ENCODE data around the gene HYCC1. TPM values are rescaled to one million over a fixed set of nuclear protein-coding genes. Genes with fewer than 3 reads are reported as not detected.

The HYCC1 gene
- total RNA-seq, 2 experiments from 2014 or later = 12.4 to 13.1 TPM

- intact Hi-C loops (cut with DNase I, micrococcal nuclease) = no loop called here
- no peak overlapping the region for H3K27ac ChIP-seq (ENCODE audit: low read depth in 1 of 2, low read length in 2 of 2)
- ChIA-PET CTCF (no interaction called here), POLR2A (no interaction called here)
- no peaks in the 10 kb centered on the region for H3K36me3 ChIP-seq (ENCODE audit: insufficient read depth, low read length)
- H3K27me3 Mint-ChIP-seq = no peaks in the 10 kb centered on the region
- H3K4me3 Mint-ChIP-seq = no peak overlapping the region
- H3K4me3 ChIP-seq (ENCODE audit: low read length) = no peak overlapping the region
- ATAC-seq (ENCODE audit: poor library complexity) (no peak), DNase-seq (no peak)
- no peaks in the 10 kb centered on the region for H3K9me3 Mint-ChIP-seq
- H3K36me3 Mint-ChIP-seq (ENCODE audit: low read depth) = peaks cover 4% of the 10 kb centered on the region
- H3K27ac Mint-ChIP-seq = no peak overlapping the region
- H3K9me3 ChIP-seq (ENCODE audit: control insufficient read depth in 1 of 2, insufficient read depth in 1 of 2, low read length in 2 of 2) = no peaks in the 10 kb centered on the region
- H3K4me1 Mint-ChIP-seq (ENCODE audit: low read depth) = no peaks in the 10 kb centered on the region
- H3K27me3 ChIP-seq (ENCODE audit: control insufficient read depth in 1 of 2, insufficient read depth in 2 of 2, low read length in 2 of 2) = no peaks in the 10 kb centered on the region
- H3K4me1 ChIP-seq (ENCODE audit: insufficient read depth, low read length) = no peaks in the 10 kb centered on the region
- TF ChIP-seq CTCF (IDR thresholded peaks at IDR 0.05) = no peak
Measured at GRCh38 chr7:22985436-22985835, 28.5 kb downstream of the HYCC1 start.

GRCh38 chr7:22983257-22983855, 30.6 kb downstream of the HYCC1 start:
- intact Hi-C loops (cut with DNase I, micrococcal nuclease) = no loop called here
- Mint-ChIP-seq H3K27ac (no peak overlapping the region), H3K27me3 (no peaks in the 10 kb centered on the region), H3K36me3 (ENCODE audit: low read depth) (peaks cover 5% of the 10 kb centered on the region), H3K4me3 (no peak overlapping the region), H3K9me3 (no peaks in the 10 kb centered on the region), H3K4me1 (ENCODE audit: low read depth) (no peaks in the 10 kb centered on the region)
- TF ChIP-seq CTCF (IDR thresholded peaks at IDR 0.05) = no peak
- Histone ChIP-seq H3K4me3 (ENCODE audit: low read length) (no peak overlapping the region), H3K9me3 (ENCODE audit: control insufficient read depth in 1 of 2, insufficient read depth in 1 of 2, low read length in 2 of 2) (no peaks in the 10 kb centered on the region), H3K27me3 (ENCODE audit: control insufficient read depth in 1 of 2, insufficient read depth in 2 of 2, low read length in 2 of 2) (no peaks in the 10 kb centered on the region), H3K4me1 (ENCODE audit: insufficient read depth, low read length) (no peaks in the 10 kb centered on the region), H3K27ac (ENCODE audit: low read depth in 1 of 2, low read length in 2 of 2) (no peak overlapping the region), H3K36me3 (ENCODE audit: insufficient read depth, low read length) (no peaks in the 10 kb centered on the region)
- ATAC-seq (ENCODE audit: poor library complexity) (no peak), DNase-seq (no peak)
- POLR2A ChIA-PET = no interaction called here
- CTCF ChIA-PET = no interaction called here

- CTCF ChIA-PET = no interaction called here
- intact Hi-C loops (cut with DNase I, micrococcal nuclease) = no loop called here
- Mint-ChIP-seq H3K4me3 (no peak overlapping the region), H3K27ac (no peak overlapping the region), H3K4me1 (ENCODE audit: low read depth) (no peaks in the 10 kb centered on the region), H3K27me3 (no peaks in the 10 kb centered on the region), H3K9me3 (no peaks in the 10 kb centered on the region), H3K36me3 (ENCODE audit: low read depth) (peaks cover 32% of the 10 kb centered on the region)
- Histone ChIP-seq H3K27ac (ENCODE audit: low read depth in 1 of 2, low read length in 2 of 2) (no peak overlapping the region), H3K4me3 (ENCODE audit: low read length) (no peak overlapping the region), H3K9me3 (ENCODE audit: control insufficient read depth in 1 of 2, insufficient read depth in 1 of 2, low read length in 2 of 2) (no peaks in the 10 kb centered on the region), H3K4me1 (ENCODE audit: insufficient read depth, low read length) (no peaks in the 10 kb centered on the region), H3K27me3 (ENCODE audit: control insufficient read depth in 1 of 2, insufficient read depth in 2 of 2, low read length in 2 of 2) (no peaks in the 10 kb centered on the region), H3K36me3 (ENCODE audit: insufficient read depth, low read length) (peaks cover 6% of the 10 kb centered on the region)
- POLR2A ChIA-PET = no interaction called here
- DNase-seq (no peak), ATAC-seq (ENCODE audit: poor library complexity) (no peak)
- TF ChIP-seq CTCF (IDR thresholded peaks at IDR 0.05) = no peak
Measured at GRCh38 chr7:22980422-22980821, 33.5 kb downstream of the HYCC1 start.
